Subcutaneous adipose tissue (tissue), 4 donors: ENCODE data around the gene SYT12. TPM values are rescaled to one million over a fixed set of nuclear protein-coding genes. Genes with fewer than 3 reads are reported as not detected.

Experiments used
- total RNA-seq, 4 donors: library from RNA; depleted of rRNA; stranded (reverse); fragments of >200 nt; gene quantifications; one replicate each; pipeline ENCODE4 v1.1.0, GENCODE V29; 2016
- TF ChIP-seq, protein P1 (sequence below): fragments of 450-650 bp; IDR thresholded peaks from one replicate; pipeline ENCODE4 v1.5.1; 2016; ENCODE audit warnings: low read depth, mild to moderate bottlenecking, control low read depth, antibody characterized with exemption, moderate library complexity

SYT12 gene
- total RNA-seq, 4 donors from 2014 or later: 0.16 to 0.44 (median 0.36) TPM

DNA sequence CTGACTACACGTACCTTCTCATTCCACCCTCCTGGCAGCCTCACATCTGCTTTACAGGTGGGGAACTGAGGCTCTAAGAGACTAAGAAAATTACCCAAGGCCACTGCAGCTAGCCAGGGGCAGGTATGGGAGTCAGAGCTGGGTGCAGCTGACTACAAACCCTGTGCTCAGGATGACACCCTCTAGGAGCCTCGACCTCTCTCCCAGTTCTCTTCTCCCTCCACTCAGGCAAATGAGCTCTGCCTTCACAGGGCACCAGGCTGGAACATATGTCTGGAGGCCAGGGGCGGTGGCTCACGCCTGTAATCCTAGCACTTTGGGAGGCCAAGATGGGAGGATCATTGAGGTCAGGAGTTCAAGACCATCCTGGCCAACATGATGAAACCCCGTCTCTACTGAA lies 4.0 kb downstream of the SYT12 start:
- TF ChIP-seq, protein P1, sequence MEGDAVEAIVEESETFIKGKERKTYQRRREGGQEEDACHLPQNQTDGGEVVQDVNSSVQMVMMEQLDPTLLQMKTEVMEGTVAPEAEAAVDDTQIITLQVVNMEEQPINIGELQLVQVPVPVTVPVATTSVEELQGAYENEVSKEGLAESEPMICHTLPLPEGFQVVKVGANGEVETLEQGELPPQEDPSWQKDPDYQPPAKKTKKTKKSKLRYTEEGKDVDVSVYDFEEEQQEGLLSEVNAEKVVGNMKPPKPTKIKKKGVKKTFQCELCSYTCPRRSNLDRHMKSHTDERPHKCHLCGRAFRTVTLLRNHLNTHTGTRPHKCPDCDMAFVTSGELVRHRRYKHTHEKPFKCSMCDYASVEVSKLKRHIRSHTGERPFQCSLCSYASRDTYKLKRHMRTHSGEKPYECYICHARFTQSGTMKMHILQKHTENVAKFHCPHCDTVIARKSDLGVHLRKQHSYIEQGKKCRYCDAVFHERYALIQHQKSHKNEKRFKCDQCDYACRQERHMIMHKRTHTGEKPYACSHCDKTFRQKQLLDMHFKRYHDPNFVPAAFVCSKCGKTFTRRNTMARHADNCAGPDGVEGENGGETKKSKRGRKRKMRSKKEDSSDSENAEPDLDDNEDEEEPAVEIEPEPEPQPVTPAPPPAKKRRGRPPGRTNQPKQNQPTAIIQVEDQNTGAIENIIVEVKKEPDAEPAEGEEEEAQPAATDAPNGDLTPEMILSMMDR: no peak

DNA sequence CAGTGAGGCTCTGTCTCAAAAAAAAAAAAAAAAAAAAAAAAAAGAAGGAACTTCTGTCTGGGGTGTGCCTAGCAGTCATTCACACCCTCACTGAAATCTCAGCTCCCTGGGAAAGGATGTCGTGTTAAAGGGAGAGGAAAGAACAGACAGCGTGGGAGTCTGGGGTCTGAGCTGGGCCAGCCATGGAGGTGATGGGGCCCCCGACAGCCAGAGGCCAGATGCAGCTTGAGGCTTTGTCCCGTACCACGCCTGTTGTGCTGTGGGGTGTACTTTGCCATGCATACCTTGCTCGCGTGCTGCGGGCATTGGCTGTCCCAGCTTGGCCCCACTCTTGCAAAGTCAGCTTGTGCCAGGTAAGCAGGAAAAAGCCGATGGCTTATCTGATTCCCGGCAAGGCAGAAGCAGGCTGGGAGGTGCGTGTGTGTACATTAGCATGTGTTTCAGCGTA lies 4.6 kb downstream of the SYT12 start:
- TF ChIP-seq, protein P1: no peak

DNA sequence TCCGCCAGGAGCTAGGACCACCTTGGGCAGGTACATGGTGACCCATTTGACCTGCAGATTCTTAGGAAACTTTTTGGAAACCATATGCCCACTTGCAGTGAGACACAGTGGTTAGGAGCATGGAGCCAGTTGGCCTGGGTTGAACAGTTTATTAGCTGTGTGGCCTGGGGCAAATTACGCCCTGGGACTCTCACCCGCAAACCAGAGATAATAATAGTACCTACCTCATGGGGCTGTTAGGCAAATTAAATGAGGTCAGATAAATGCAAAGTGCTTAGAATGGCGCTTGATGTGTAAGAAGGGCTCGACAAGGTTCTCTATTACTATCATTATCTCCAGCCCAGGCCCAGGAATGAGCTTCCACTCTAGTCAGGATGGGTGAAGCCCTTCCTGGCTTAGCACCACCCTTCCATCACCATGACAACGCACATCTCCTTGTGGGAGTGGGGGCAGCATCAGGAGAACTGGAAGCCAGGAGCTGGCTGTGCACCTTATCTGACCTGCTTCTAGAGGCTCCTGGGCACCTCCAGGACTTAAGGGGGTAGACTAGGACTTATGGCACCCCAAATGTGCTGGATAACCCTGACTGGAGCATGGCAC lies 5.1 kb downstream of the SYT12 start:
- TF ChIP-seq, protein P1: no peak

DNA sequence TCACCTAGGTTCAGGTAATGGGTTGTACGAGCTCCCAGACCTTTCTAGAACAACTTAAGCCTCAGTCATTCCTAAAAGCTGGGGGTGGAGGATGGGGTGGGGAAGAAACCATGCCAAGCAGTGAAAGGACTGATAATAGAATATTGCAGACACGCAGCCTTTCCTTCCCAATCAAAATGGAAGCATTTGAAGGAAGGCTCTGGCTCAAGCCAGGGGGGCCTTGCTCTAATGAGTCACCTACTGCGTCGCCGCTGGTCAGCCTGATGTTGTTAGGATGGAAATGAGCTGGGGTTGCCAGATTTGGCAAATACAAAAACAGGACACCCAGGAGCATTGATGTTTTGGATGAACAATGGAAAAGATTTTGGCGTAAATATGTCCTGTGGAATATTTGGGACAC lies 6.2 kb downstream of the SYT12 start:
- TF ChIP-seq, protein P1: no peak

DNA sequence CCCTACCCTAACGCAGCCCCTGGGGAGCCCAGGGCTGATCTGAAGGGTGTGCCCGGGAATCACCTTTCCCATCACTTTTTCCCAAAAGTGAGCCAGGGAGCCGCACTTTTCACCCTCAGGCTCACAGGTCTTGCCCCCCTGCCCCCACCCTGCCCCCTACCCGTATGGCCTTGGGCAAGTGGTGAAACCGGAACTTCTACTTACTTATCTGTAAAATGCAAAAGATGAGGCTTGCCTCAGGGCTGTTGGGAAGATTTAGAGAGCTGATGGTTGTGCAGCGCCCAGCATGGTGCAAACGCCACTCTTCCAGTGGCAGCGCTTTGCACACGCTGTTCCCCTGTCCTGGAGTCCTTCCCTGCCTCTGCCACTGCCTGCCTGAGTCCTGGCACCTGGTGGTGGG lies 8.0 kb downstream of the SYT12 start:
- TF ChIP-seq, protein P1: no peak

DNA sequence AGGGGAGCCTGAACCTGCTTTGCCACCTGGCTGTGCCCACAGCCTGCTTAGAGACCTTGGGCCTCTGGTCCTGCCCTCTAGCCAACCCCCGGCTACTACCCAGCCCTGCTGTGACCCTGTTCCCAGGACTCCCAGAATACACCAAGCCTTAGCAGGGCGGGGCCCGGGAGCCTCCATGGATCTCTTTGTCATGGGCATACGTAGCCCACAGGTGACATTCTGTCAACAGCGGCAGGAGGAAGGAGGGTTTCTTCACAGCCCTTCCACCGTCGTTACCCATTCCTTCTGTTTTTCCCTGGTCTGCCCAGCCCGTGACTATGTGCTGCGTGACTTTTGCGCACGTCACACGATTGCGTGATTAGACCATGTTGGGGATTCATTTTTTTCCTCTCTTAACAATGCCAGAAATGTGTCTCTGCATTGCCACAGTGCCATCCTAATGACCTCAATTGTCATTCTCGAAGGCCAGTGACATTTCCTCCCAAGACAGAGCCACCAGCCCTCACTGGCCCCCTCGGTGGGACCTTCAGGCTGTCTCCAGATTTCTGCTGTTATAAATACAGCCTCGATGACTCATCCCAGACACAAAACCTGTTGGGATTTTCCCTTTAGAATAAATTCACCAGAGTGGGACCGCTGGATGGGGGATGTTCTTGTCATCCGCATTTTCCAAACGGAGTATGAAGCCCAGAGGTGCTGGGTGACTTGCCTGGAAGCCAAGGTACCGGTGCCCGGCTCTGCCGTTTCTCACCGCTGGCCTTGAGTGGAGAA lies 9.0 kb downstream of the SYT12 start:
- TF ChIP-seq, protein P1: no peak

DNA sequence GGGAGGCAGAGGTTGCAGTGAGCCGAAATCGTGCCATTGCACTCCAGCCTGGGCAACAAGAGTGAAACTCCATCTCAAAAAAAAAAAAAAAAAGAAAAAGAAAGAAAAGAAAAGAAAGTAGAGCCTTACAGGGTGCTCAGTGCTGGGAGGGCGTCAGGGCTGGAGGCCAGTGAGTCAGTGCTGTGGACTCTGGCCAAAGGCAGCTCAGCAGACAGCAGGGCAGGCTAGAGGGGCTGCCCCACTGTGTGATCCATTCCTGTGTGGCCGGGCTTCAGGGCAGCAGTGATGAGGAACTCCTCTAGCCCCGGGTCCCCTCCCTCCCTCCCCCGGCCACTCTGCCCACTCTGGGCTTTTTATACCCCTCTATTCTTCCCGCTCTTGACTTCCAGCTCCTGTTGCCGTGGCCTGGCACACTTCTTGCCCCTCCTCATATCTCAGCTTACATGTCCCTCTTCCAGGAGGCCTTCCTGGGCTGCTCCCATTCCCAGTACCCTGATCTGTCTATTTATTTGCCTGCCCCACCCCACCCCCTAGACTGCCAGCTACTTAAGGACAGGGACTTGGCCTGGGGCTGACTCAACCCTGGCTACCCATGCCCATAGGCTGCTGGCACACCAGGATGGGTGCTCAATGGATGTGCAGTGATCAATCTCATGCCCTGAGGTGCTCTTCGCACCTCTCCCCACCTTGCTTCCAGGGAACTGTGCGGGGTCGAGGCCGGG lies 10.1 kb downstream of the SYT12 start:
- TF ChIP-seq, protein P1: no peak
